ENCODE data around the gene RAB5IF.

Gene RAB5IF

GRCh38 chr20:36628076-36628475, 22.5 kb downstream of the RAB5IF start:
- Histone ChIP-seq H3K27ac (no peak overlapping the region), H3K4me3 (ENCODE audit: low read depth, low read length) (no peak overlapping the region), H3K36me3 (no peaks in the 10 kb centered on the region), H3K27me3 (ENCODE audit: insufficient read depth, low read depth, severe bottlenecking) (no peaks in the 10 kb centered on the region), H3K9me3 (ENCODE audit: severe bottlenecking) (no peaks in the 10 kb centered on the region)
- no peak for TF ChIP-seq CTCF (IDR thresholded peaks at IDR 0.05; ENCODE audit: low read depth, low read length)
- DNase-seq: no peak

- no peak overlapping the region for H3K4me3 ChIP-seq (ENCODE audit: low read depth, low read length)
- H3K27me3 ChIP-seq (ENCODE audit: insufficient read depth, low read depth, severe bottlenecking): no peaks in the 10 kb centered on the region
- no peak overlapping the region for H3K27ac ChIP-seq
- H3K36me3 ChIP-seq: no peaks in the 10 kb centered on the region
- TF ChIP-seq CTCF (IDR thresholded peaks at IDR 0.05; ENCODE audit: low read depth, low read length): no peak
- no peak for DNase-seq
- H3K9me3 ChIP-seq (ENCODE audit: severe bottlenecking): no peaks in the 10 kb centered on the region
These were observed 24.4 kb downstream of the RAB5IF start for GRCh38 chr20:36629719-36630681.

- Histone ChIP-seq H3K9me3 (ENCODE audit: severe bottlenecking) (no peaks in the 10 kb centered on the region), H3K27me3 (ENCODE audit: insufficient read depth, low read depth, severe bottlenecking) (no peaks in the 10 kb centered on the region), H3K36me3 (no peaks in the 10 kb centered on the region), H3K4me3 (ENCODE audit: low read depth, low read length) (no peak overlapping the region), H3K27ac (no peak overlapping the region)
- no peak for DNase-seq
- TF ChIP-seq CTCF (IDR thresholded peaks at IDR 0.05; ENCODE audit: low read depth, low read length): no peak
These were observed 26.1 kb downstream of the RAB5IF start for GRCh38 chr20:36631646-36632045.

- no peak for TF ChIP-seq CTCF (IDR thresholded peaks at IDR 0.05; ENCODE audit: low read depth, low read length)
- DNase-seq: no peak
- Histone ChIP-seq H3K9me3 (ENCODE audit: severe bottlenecking) (no peaks in the 10 kb centered on the region), H3K36me3 (no peaks in the 10 kb centered on the region), H3K4me3 (ENCODE audit: low read depth, low read length) (no peak overlapping the region), H3K27me3 (ENCODE audit: insufficient read depth, low read depth, severe bottlenecking) (no peaks in the 10 kb centered on the region), H3K27ac (no peak overlapping the region)
These were observed 26.5 kb downstream of the RAB5IF start for GRCh38 chr20:36632147-36632486.

- Histone ChIP-seq H3K36me3 (no peaks in the 10 kb centered on the region), H3K9me3 (ENCODE audit: severe bottlenecking) (no peaks in the 10 kb centered on the region), H3K27ac (no peak overlapping the region), H3K4me3 (ENCODE audit: low read depth, low read length) (no peak overlapping the region), H3K27me3 (ENCODE audit: insufficient read depth, low read depth, severe bottlenecking) (no peaks in the 10 kb centered on the region)
- TF ChIP-seq CTCF (IDR thresholded peaks at IDR 0.05; ENCODE audit: low read depth, low read length): 0 out of 2 replicates have a peak, but pooled peaks have one; percentile 1
- DNase-seq: no peak
These were observed 27.1 kb downstream of the RAB5IF start for GRCh38 chr20:36632487-36633284.

All from WERI-Rb-1 (cell line).